Posterior cingulate gyrus (tissue), 11 donors: Measurements from ENCODE around the gene MATN1.
A peak's percentile ranks its signal among the peaks of the same experiment; 100 is the strongest.
"Not testable (repeated sequence)": the region's sequence is repeated elsewhere in the genome, so short reads cannot be mapped to it uniquely, and the experiment has no call there.

Experiments used
- DNase-seq, 10 donors: peaks; one replicate each; pipeline versions ENCODE4 v3.0.0 to v3.0.0-alpha.2; 2020 to 2021; ENCODE audit warnings: mixed read lengths in 3 of 10
- intact Hi-C: fragments of 100-400 bp; cut with DNase I; formaldehyde crosslinking; loops from one replicate; pipeline ENCODE4 v1.15.1; 2023

The MATN1 gene

GRCh38 chr1:30692201-30692947 lies 31.0 kb downstream of the MATN1 start:
- intact Hi-C loops: no loop called here

GRCh38 chr1:30691480-30691879 lies 31.9 kb downstream of the MATN1 start:
- peak in 1 of 10 donors; percentile 56 for DNase-seq
- intact Hi-C loops: no loop called here

More at GRCh38 chr1:30692201-30692947, 31.0 kb downstream of the MATN1 start:
- DNase-seq: peak in 1 of 10 donors; percentile 49

- peak in 1 of 10 donors; percentile 15 for DNase-seq
- intact Hi-C loops: no loop called here
These were observed 33.3 kb downstream of the MATN1 start for GRCh38 chr1:30689901-30690645.

DNA sequence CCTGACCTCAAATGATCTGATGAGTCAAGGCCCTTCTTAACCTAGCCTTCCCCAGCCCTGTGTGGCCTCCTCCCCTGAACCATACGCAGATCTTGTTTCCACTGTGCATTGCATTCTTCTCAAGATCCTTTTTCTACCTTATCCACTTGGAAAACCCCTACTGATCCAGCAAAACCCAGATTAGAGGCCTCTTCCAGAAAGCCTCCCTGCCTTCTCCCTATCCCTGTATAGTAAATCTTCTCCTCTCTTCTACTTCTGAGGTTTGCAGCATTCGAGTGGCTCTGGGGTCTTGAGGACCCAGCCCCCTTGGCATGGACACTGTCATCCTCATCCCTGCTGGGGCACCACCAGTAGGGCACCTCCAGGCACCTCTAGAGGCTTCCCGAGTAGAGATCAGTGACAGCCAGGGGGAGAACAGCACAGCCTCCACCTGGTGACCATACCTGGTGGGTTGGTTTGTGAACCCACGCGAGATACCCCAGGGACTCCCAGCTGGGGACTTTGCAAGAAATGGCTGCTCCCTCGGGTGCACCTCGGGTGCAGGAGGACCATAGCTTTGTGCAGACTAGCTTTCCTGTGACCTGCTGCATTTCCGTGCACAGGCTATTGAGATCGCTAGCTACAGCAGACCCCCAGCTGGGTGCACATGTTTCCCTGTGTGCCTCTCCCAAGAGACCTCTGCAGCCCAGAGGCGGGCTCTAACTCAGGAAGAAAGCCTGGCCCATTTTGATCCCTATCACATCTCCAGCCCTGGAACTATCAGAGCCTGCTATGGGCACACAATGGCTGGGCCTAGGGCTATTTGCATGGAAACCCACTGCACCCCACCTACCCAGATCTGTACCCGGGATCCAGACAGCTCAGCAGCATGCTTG lies 34.2 kb downstream of the MATN1 start:
- peak in 1 of 10 donors; percentile 64 for DNase-seq
- intact Hi-C loops: no loop called here

DNA sequence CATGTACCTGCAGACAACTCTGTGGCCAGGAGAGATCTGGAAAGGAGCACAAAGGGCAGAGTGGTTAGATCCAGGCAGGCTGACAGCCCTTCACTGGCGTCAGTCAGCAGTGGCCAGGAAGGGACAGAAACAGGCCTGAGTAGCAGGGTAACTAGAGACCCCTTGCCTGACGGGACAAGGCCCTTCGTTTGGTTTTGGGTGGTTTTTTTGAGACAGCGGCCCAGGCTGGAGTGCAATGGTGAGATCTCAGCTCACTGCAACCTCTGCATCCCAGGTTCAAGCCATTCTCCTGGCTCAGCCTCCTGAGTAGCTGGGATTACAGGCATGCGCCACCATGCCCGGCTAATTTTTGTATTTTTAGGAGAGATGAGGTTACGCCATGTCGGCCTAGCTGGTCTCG lies 34.9 kb downstream of the MATN1 start:
- intact Hi-C loops: not testable (repeated sequence)
- peak in 1 of 10 donors; percentile 46 for DNase-seq

DNA sequence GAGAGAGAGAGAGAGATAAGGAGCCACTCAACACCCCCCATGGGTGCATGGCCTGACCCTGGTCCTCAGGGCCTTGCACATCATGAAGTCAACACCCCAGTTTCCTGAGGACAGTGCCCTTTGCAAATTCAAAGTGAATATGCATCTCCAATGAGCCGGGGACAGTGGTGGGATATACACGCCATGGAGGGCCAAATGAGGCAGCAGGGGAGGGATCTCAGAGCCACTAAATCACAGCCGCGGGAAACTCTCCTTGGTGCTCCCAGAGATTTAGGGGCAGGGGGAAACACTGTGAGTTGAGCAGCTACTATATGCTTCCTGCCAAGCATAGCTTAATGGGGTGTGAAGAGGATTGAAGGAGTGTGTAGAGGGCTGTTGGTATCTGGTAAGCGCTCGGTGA lies 35.5 kb downstream of the MATN1 start:
- intact Hi-C loops: no loop called here
- peak in 1 of 10 donors; percentile 46 for DNase-seq

DNA sequence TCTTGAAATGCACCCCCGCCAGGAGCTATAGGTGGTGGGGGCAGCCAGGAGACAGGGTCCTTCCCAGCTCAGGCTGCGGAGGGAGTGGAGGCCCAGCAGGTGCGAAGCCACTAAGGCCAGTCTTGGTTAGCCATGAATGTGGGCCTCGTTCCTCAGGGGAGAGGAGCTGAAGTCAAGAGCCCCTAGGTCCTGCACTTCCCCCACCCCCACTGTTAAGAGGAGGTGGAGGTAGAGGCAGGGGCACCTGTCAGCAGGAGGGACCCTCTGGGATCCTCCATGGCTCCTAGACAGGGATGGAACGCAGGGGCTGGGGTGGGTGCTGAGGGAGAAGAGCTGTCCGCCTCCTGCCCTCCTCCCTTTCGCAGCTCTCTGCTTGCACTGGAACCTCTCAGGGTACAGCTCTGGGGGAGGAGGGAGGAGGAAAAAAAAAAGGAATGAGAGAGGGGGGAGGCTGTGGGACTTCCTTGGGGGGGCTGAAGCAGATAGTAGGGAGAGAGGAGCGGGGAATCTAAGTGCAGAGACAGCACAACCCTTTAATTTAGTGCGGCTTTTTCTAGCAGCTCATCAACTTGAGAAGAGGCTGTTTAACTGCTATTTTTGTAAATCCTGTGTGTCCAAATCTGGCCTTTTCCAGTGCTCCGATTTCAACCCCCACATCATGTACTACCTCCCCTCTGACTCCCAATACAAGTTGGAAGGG lies 37.0 kb downstream of the MATN1 start:
- intact Hi-C loops: no loop called here
- peak in 1 of 10 donors; percentile 80 for DNase-seq

DNA sequence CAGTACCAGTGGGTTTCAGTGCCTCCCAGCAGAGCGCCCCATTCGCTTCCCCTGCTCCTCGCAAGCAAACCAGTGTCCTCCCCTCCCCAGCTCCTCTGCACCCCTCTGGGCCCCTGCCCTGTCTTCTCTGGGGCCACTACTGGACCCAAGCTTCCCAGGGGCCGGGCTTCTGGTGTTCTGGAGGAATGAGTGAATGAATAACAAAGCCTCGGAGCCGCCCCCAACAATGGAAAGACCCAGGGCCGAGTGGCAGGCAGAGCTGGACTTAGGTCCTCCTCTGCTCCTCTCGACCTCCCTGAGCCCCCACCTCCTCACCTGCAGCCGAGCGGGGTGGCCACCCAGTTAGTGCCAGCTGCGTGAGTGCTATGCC lies 37.6 kb downstream of the MATN1 start:
- intact Hi-C loops: no loop called here
- peak in 1 of 10 donors; percentile 79 for DNase-seq

- DNase-seq: peak in 2 of 10 donors; percentile 21 to 83
- intact Hi-C loops: no loop called here
These were observed 38.2 kb downstream of the MATN1 start for GRCh38 chr1:30684881-30685795.

DNA sequence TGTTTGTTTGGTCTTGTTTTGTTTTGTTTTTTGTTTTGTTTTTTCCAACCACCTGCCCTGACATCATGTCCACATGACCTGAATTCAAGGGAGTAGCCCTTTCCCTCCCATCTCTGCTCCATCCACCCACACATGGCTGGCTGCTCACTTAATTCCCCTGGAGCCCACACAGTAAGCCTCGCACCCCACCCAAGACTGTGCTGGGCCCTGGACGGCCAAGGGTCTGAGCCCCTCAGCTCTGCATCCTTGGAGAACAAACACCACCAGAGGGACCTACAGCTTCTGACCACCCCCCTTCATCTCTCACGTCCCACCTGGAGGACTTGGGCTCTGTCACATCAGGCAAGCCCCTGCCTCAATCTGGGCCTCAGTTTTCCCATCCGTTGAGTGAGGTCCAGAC lies 39.1 kb downstream of the MATN1 start:
- intact Hi-C loops: no loop called here

DNA sequence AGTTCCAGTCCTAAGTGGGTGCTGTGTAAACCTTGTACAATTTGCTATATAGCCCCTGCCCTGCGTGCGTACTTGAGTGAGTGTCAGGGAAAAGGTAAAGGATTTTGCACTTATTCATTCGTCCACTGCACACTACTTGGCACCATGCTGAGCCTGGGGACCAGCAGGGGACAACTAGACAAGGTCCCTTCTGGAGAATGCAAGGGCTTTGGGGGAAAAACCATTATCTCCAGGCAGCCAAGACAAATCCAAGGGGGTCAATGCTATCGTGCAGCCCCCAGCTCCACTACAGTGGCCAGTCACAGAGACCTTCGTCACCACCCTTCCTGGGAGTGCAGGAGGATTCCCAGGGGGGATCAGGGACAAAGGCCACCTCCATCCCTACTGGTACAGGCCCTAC lies 39.7 kb downstream of the MATN1 start:
- intact Hi-C loops: no loop called here
- peak in 2 of 10 donors; percentile 20 to 41 for DNase-seq

More for the DNA sequence above, 39.1 kb downstream of the MATN1 start:
- DNase-seq: peak in 1 of 10 donors; percentile 27

GRCh38 chr1:30682396-30683275 lies 40.7 kb downstream of the MATN1 start:
- DNase-seq: peak in 1 of 10 donors; percentile 60
- intact Hi-C loops: no loop called here

- DNase-seq: peak in 1 of 10 donors; percentile 17
- intact Hi-C loops: no loop called here
These were observed 41.6 kb downstream of the MATN1 start for GRCh38 chr1:30681782-30682181.

- DNase-seq: peak in 1 of 10 donors; percentile 13
- intact Hi-C loops: no loop called here
These were observed 42.5 kb downstream of the MATN1 start for GRCh38 chr1:30680879-30681278.

- peak in 2 of 10 donors; percentile 62 to 71 for DNase-seq
- intact Hi-C loops: no loop called here
These were observed 43.0 kb downstream of the MATN1 start for GRCh38 chr1:30680429-30680828.

- intact Hi-C loops: no loop called here
- peak in 1 of 10 donors; percentile 5 for DNase-seq
These were observed 43.4 kb downstream of the MATN1 start for GRCh38 chr1:30679976-30680305.

- DNase-seq: peak in 2 of 10 donors; percentile 56 to 61
- intact Hi-C loops: no loop called here
These were observed 44.0 kb downstream of the MATN1 start for GRCh38 chr1:30679201-30679975.
